ENCODE measurements around the gene SLC23A3.

SLC23A3 gene

DNA sequence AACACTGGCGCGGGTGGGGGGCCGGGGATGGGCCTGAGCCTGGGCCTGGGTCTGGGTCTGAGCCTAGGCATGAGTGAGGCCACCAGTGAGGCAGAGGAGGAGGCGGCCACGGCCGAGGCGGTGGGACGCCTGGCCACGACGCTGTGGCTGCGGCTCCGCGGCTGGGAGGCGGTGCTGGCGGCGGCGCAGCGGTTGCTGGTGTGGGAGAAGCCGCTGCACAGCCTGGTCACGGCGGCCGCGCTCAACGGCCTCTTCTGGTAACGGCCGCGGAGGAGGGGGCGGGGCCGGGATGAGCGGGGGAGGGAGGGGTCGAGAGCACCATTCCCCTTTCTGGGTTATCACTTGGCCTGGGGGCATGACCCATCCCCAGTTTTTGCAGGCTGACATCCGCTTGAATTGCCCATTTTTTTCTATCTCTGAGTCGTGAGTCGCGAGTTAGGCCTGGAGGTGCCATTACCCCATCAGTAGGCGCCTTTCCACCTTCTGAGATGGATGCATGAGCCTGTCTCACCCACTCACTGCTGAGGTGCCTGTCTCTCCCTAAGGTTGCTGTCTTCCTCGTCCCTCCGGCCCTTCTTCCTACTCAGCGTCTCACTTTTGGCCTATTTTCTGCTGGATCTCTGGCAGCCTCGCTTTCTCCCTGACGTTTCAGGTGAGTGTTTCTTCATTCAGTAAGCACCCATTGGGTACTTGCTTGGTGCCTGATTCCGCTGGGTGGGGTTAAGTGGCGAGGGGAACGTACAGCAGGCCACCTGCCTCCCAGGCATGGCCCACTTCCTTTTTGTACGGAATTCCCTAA lies 8.7 kb upstream of the SLC23A3 start:
- Histone ChIP-seq H3K9me3 (ENCODE audit: severe bottlenecking) (no peaks in the 10 kb centered on the region), H3K36me3 (ENCODE audit: low read depth) (peaks cover 43% of the 10 kb centered on the region), H3K4me1 (ENCODE audit: insufficient read depth, poor library complexity, severe bottlenecking) (no peaks in the 10 kb centered on the region), H3K4me3 (ENCODE audit: severe bottlenecking) (peak overlapping the region; percentile 81), H3K27me3 (ENCODE audit: insufficient read depth, poor library complexity, severe bottlenecking) (no peaks in the 10 kb centered on the region), H3K27ac (ENCODE audit: poor library complexity, severe bottlenecking) (peak overlapping the region; percentile 91)
- TF ChIP-seq, protein P1, sequence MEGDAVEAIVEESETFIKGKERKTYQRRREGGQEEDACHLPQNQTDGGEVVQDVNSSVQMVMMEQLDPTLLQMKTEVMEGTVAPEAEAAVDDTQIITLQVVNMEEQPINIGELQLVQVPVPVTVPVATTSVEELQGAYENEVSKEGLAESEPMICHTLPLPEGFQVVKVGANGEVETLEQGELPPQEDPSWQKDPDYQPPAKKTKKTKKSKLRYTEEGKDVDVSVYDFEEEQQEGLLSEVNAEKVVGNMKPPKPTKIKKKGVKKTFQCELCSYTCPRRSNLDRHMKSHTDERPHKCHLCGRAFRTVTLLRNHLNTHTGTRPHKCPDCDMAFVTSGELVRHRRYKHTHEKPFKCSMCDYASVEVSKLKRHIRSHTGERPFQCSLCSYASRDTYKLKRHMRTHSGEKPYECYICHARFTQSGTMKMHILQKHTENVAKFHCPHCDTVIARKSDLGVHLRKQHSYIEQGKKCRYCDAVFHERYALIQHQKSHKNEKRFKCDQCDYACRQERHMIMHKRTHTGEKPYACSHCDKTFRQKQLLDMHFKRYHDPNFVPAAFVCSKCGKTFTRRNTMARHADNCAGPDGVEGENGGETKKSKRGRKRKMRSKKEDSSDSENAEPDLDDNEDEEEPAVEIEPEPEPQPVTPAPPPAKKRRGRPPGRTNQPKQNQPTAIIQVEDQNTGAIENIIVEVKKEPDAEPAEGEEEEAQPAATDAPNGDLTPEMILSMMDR (IDR thresholded peaks at IDR 0.05; ENCODE audit: poor library complexity, severe bottlenecking) = peak; percentile 35
- DNase-seq (ENCODE audit: low spot score) (no peak), ATAC-seq (ENCODE audit: low read depth) (peak; percentile 1; the same call in 1 of the 3 replicates)

DNA sequence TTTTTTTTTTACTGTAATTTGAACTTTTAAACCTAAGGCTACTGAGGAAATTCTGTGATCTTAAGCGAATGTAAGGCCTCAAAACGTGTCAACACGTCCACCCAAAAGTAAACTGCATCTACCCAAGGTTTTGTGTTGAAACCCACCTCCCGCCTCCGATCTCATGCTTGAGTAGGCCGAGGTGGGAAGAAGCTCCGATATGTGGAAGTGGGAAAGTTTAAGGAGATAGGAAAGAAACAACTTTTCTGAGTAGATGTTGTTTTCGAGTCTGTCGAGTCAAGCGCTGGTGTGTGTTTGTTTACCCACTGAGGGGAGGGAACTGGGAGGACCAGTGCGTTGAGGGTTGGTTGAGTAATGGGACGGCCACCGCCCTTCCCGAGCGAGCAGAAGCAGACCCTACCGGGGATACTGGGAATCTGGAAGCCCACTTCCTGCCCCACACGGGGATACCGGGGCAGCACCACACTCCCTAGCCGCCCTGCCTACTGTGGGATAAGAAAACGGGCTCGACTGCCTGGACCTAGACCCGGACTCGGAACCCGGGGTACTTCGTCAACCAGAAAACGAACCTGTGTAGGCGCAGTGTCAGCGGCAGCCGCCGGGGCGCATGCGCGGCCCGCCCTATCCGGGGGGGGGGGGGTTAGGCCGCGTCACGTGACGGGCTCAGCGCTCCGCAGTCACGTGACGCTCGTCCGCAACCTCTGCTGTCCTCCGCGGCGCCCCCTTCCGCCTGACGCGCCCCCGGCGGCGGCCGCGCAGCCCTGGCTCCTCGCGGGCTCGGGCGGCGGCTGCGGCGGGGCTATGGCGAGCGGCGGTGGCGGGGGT lies 7.9 kb upstream of the SLC23A3 start, which contains the start of gene RETREG2:
RETREG2 (plus strand) TSS at position 724 of the 825 bp plus-strand sequence; CDS start at position 802, 78 bp downstream.
- H3K9me3 ChIP-seq (ENCODE audit: severe bottlenecking) = no peaks in the 10 kb centered on the region
- DNase-seq (ENCODE audit: low spot score) (peak; percentile 90), ATAC-seq (ENCODE audit: low read depth) (peak; percentile 73)
- peaks cover 36% of the 10 kb centered on the region for H3K36me3 ChIP-seq (ENCODE audit: low read depth)
- peak within 1 kb of the TSS; percentile 81 for H3K4me3 ChIP-seq (ENCODE audit: severe bottlenecking)
- no peaks in the 10 kb centered on the region for H3K4me1 ChIP-seq (ENCODE audit: insufficient read depth, poor library complexity, severe bottlenecking)
- H3K27ac ChIP-seq (ENCODE audit: poor library complexity, severe bottlenecking) = peak within 1 kb of the TSS; percentile 91
- H3K27me3 ChIP-seq (ENCODE audit: insufficient read depth, poor library complexity, severe bottlenecking) = no peaks in the 10 kb centered on the region
- TF ChIP-seq, protein P1 (IDR thresholded peaks at IDR 0.05; ENCODE audit: poor library complexity, severe bottlenecking) = peak; percentile 54

DNA sequence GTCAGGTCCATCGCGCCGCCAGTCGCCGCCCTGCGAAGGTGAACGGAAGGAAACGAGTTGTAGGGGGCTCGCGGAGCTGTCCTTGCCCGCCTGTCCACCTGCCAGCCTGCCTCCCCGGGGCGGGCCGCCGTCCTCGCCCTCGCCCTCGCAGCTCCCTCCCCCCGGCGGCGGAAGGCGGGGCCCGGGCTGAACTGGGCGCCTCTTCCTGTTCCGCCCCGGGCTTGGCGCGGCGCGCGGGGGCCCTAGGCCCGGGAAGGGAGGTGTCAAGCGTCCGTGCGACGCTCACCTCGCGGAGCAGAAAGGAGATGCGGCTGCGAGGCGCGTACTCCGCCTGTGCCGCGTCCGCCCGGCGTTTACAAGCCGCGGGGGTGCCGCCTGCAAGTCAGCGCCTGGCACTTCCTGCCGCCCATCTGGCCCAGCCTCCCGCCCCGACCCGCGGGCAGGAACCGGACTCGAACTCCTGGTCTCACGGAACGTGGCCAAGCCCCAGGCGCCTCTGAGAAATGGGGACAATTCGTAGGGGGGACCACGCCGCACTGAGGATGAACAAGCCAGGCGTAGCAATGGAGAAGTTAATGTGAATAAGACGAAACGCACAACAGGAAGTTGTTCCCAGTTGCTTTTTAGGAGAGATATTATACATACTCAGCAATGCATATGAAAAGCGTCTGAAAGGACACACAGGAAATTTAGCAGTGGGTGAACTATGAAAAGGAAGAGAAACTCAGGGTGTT lies 7.2 kb upstream of the SLC23A3 start, which contains the start of gene CNPPD1:
CNPPD1 (minus strand) TSS at position 108 of the 734 bp plus-strand sequence; CDS start at position 11, 97 bp downstream.
- TF ChIP-seq, protein P1 (IDR thresholded peaks at IDR 0.05; ENCODE audit: poor library complexity, severe bottlenecking) = no peak
- H3K27ac ChIP-seq (ENCODE audit: poor library complexity, severe bottlenecking) = peak within 1 kb of the TSS; percentile 91
- H3K4me3 ChIP-seq (ENCODE audit: severe bottlenecking) = peak within 1 kb of the TSS; percentile 81
- H3K4me1 ChIP-seq (ENCODE audit: insufficient read depth, poor library complexity, severe bottlenecking) = no peaks in the 10 kb centered on the region
- peaks cover 35% of the 10 kb centered on the region for H3K36me3 ChIP-seq (ENCODE audit: low read depth)
- ATAC-seq (ENCODE audit: low read depth) (peak; percentile 76), DNase-seq (ENCODE audit: low spot score) (peak; percentile 80)
- no peaks in the 10 kb centered on the region for H3K9me3 ChIP-seq (ENCODE audit: severe bottlenecking)
- no peaks in the 10 kb centered on the region for H3K27me3 ChIP-seq (ENCODE audit: insufficient read depth, poor library complexity, severe bottlenecking)

DNA sequence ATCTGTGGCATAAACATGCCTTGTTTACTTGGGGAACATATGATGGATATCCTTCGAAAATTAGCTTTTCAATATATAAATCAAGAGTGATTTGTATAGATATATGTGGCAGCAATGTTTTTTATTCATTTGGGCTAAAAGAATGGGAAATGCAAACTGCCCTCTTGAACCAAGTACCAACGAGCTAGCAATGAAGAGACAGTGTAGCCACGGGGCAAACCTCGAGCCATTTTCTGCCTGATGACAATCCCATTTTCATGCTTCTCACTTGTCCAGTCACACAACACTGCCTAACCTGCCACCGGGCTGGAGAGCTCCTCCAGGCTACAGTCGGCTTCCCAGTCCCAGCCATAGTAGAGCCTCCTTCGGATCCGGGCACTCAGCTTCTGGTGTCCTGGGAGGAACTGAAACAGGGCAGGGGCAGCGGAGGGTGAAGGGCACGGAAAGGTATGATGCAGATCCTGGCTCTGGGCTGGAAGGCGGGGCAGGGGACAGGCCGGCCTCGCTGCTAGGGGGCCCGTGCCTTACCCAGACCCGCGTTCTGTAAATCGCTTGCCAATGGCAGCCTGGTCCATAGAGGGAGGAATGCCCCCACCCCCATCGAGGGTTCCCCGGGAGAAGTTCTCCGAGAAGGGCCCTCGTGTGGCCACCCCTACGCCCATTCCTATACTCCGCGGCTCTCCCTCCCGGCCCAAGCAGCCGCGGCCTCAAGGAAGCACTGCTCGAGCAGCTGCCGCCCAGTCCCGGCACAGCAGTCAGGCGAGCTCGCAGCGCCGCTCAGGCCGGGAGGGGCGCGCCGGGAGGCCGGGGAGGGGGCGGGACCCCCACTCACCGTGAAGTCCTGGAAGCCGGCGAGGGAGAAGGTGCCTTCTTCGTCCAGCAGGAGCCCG lies 6.3 kb upstream of the SLC23A3 start:
- Histone ChIP-seq H3K4me3 (ENCODE audit: severe bottlenecking) (peak overlapping the region; percentile 81), H3K27ac (ENCODE audit: poor library complexity, severe bottlenecking) (peak overlapping the region; percentile 91), H3K9me3 (ENCODE audit: severe bottlenecking) (no peaks in the 10 kb centered on the region), H3K36me3 (ENCODE audit: low read depth) (peaks cover 42% of the 10 kb centered on the region), H3K27me3 (ENCODE audit: insufficient read depth, poor library complexity, severe bottlenecking) (no peaks in the 10 kb centered on the region), H3K4me1 (ENCODE audit: insufficient read depth, poor library complexity, severe bottlenecking) (no peaks in the 10 kb centered on the region)
- DNase-seq (ENCODE audit: low spot score) (no peak), ATAC-seq (ENCODE audit: low read depth) (peak; percentile 56)
- TF ChIP-seq, protein P1 (IDR thresholded peaks at IDR 0.05; ENCODE audit: poor library complexity, severe bottlenecking) = no peak
